Measurements from ENCODE around the gene ASB6.

DNA sequence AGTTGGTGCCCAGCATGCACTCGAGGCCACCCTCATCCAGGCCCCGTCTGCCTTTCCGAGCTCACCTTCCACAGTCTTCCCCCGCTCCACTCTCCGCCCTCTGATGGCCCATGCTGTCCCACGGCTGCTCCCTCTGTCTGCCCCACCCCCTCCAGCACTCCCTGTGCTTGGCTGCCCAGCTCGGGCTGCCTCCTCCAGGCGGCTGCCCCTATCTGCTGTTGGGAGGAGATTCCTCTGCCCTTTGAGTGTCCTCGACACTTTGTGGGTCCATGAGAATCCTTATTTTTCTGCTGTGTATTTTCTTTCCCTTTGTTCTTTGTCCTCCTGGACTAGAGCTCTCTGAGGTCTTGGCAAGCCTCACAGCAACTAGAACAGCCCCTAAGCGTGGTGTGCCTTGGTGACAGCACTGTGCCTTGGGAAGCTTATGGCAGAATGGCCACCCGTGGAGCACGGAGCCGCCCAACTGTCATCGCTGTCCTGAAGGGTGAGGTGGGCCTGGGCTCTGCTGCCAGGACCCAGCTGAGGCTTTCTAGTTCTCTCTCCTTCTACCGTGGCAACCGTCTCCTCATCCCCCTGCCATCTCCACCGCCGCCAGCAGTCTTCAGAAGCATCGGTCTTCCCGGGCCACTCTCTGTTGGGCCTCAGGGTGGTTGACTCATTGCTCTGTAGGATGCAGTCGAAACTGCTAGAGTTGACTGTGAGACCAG lies 10.8 kb downstream of the ASB6 start:
- no peak for TF ChIP-seq CTCF (IDR thresholded peaks at IDR 0.05)
- no peak for TF ChIP-seq POLR2A (IDR thresholded peaks at IDR 0.05)

Data from body of pancreas (tissue), 4 donors.